Trophoblast cell (in vitro differentiated cells and primary cell): Measurements from ENCODE around the gene EDIL3.

Source experiments
- DNase-seq, 2 donors: peaks; one replicate each; pipeline ENCODE4 v3.0.0-alpha.2; 2016
- H2AFZ ChIP-seq: 2 replicates; pipeline ENCODE4 v1.6.1; 2013; ENCODE audit warnings: low read length, moderate library complexity, mild to moderate bottlenecking; ENCODE audit not compliant: insufficient read depth, poor library complexity
- H2AK5ac ChIP-seq: 2 replicates; pipeline ENCODE4 v1.6.1; 2013; ENCODE audit warnings: mild to moderate bottlenecking, low read length
- H2BK120ac ChIP-seq: 2 replicates; pipeline ENCODE4 v1.6.1; 2013; ENCODE audit warnings: low read length, mild to moderate bottlenecking, moderate library complexity; ENCODE audit not compliant: insufficient read depth, poor library complexity
- H2BK12ac ChIP-seq: 2 replicates; pipeline ENCODE4 v1.6.1; 2013; ENCODE audit warnings: mild to moderate bottlenecking, low read length, moderate library complexity
- H2BK5ac ChIP-seq: 2 replicates; pipeline ENCODE4 v1.6.1; 2013; ENCODE audit warnings: low read length, low read depth, moderate library complexity, mild to moderate bottlenecking; ENCODE audit not compliant: poor library complexity
- H3K14ac ChIP-seq: 2 replicates; pipeline ENCODE4 v1.6.1; 2013; ENCODE audit warnings: mild to moderate bottlenecking, low read length
- H3K18ac ChIP-seq: 2 replicates; pipeline ENCODE4 v1.6.1; 2013; ENCODE audit warnings: mild to moderate bottlenecking, low read length
- H3K23ac ChIP-seq: 2 replicates; pipeline ENCODE4 v1.6.1; 2013; ENCODE audit warnings: low read length
- H3K27ac ChIP-seq: 2 replicates; pipeline ENCODE4 v1.5.1; 2013; ENCODE audit warnings: low read depth, mild to moderate bottlenecking, inconsistent platforms, low read length, moderate library complexity
- H3K27me3 ChIP-seq: 2 replicates; pipeline ENCODE4 v1.6.1; 2013; ENCODE audit warnings: inconsistent platforms, mild to moderate bottlenecking, low read length, moderate library complexity; ENCODE audit not compliant: insufficient read depth
- H3K36me3 ChIP-seq, 2 experiments: 1 replicate in 1 of 2; 2 replicates in 1 of 2; pipeline ENCODE4 v1.6.1; 2013; ENCODE audit warnings: low read length in 2 of 2, mild to moderate bottlenecking in 2 of 2, moderate library complexity in 1 of 2; ENCODE audit not compliant: insufficient read depth in 2 of 2, control insufficient read depth in 1 of 2
- H3K4ac ChIP-seq: 2 replicates; pipeline ENCODE4 v1.6.1; 2013; ENCODE audit warnings: low read depth, mild to moderate bottlenecking, low read length, moderate library complexity
- H3K4me1 ChIP-seq, 2 experiments: 1 replicate in 1 of 2; 2 replicates in 1 of 2; pipeline ENCODE4 v1.6.1; 2013; ENCODE audit warnings: low read length in 2 of 2, mild to moderate bottlenecking in 2 of 2, moderate library complexity in 1 of 2; ENCODE audit not compliant: insufficient read depth in 2 of 2, control insufficient read depth in 1 of 2
- H3K4me2 ChIP-seq: 2 replicates; pipeline ENCODE4 v1.6.1; 2013; ENCODE audit warnings: inconsistent platforms, mild to moderate bottlenecking, low read length, moderate library complexity
- H3K4me3 ChIP-seq: 2 replicates; pipeline ENCODE4 v1.5.1; 2013; ENCODE audit warnings: mild to moderate bottlenecking, low read depth, low read length, inconsistent platforms
- H3K79me1 ChIP-seq: one replicate; pipeline ENCODE4 v1.6.1; 2013; ENCODE audit warnings: low read length
- H3K79me2 ChIP-seq: 2 replicates; pipeline ENCODE4 v1.6.1; 2013; ENCODE audit warnings: low read length, mild to moderate bottlenecking; ENCODE audit not compliant: control insufficient read depth, insufficient read depth, poor library complexity
- H3K9ac ChIP-seq: 2 replicates; pipeline ENCODE4 v1.6.1; 2013; ENCODE audit warnings: mild to moderate bottlenecking, low read length
- H3K9me3 ChIP-seq: 2 replicates; pipeline ENCODE4 v1.6.1; 2013; ENCODE audit warnings: low read depth, mild to moderate bottlenecking, control low read depth, inconsistent platforms, low read length; ENCODE audit not compliant: insufficient read depth
- H4K12ac ChIP-seq: 2 replicates; pipeline ENCODE4 v1.6.1; 2013; ENCODE audit warnings: low read depth, mild to moderate bottlenecking, low read length, moderate library complexity
- H4K8ac ChIP-seq: 2 replicates; pipeline ENCODE4 v1.6.1; 2013; ENCODE audit warnings: low read depth, mild to moderate bottlenecking, low read length, moderate library complexity
- H4K91ac ChIP-seq: one replicate; pipeline ENCODE4 v1.6.1; 2013; ENCODE audit warnings: low read depth, mild to moderate bottlenecking, low read length, moderate library complexity
- WGBS: extraction: QIAGEN DNeasy Blood & Tissue Kit; methylation state at CpG from one replicate; pipeline ENCODE4 v1.1.7; 2013; ENCODE audit warnings: missing lambda C conversion rate; ENCODE audit not compliant: insufficient read length, insufficient coverage; ENCODE audit errors: extremely low coverage; 5-methylcytosine and 5-hydroxymethylcytosine counted together

The EDIL3 gene

GRCh38 chr5:83957188-83957587 is 427.5 kb downstream of the EDIL3 start:
- Histone ChIP-seq H3K23ac (no peak overlapping the region), H3K4me1 (no peaks in the 10 kb centered on the region), H3K79me2 (no peaks in the 10 kb centered on the region), H3K4me2 (no peak overlapping the region), H2BK12ac (no peak overlapping the region), H3K4me3 (no peak overlapping the region), H3K36me3 (no peaks in the 10 kb centered on the region), H3K27ac (no peak overlapping the region), H3K4ac (no peak overlapping the region), H3K9ac (no peak overlapping the region), H2BK5ac (no peak overlapping the region), H3K18ac (no peak overlapping the region), H3K27me3 (no peaks in the 10 kb centered on the region), H4K8ac (no peak overlapping the region), H3K79me1 (no peaks in the 10 kb centered on the region), H4K12ac (no peak overlapping the region), H2AK5ac (no peak overlapping the region), H3K14ac (no peak overlapping the region), H4K91ac (no peak overlapping the region), H2AFZ (no peak overlapping the region), H3K9me3 (no peaks in the 10 kb centered on the region), H2BK120ac (no peak overlapping the region)
- no CpG with 5 or more reads among the region's 1 CpG for WGBS
- no peak for DNase-seq

- no peak overlapping the region for H2AFZ ChIP-seq
- H2BK12ac ChIP-seq = no peak overlapping the region
- H3K14ac ChIP-seq = no peak overlapping the region
- no peaks in the 10 kb centered on the region for H3K79me2 ChIP-seq
- H2BK5ac ChIP-seq = no peak overlapping the region
- no peaks in the 10 kb centered on the region for H3K27me3 ChIP-seq
- H3K4me3 ChIP-seq = no peak overlapping the region
- no peak overlapping the region for H3K4ac ChIP-seq
- H3K4me2 ChIP-seq = no peak overlapping the region
- no peak overlapping the region for H2AK5ac ChIP-seq
- no peak for DNase-seq
- no peak overlapping the region for H3K18ac ChIP-seq
- H3K27ac ChIP-seq = no peak overlapping the region
- no peak overlapping the region for H2BK120ac ChIP-seq
- H4K91ac ChIP-seq = no peak overlapping the region
- H3K36me3 ChIP-seq = no peaks in the 10 kb centered on the region
- H3K23ac ChIP-seq = no peak overlapping the region
- no peak overlapping the region for H4K12ac ChIP-seq
- H3K79me1 ChIP-seq = no peaks in the 10 kb centered on the region
- H4K8ac ChIP-seq = no peak overlapping the region
- H3K9ac ChIP-seq = no peak overlapping the region
- H3K4me1 ChIP-seq = no peaks in the 10 kb centered on the region
- no peaks in the 10 kb centered on the region for H3K9me3 ChIP-seq
Observed at GRCh38 chr5:83956386-83956785, 428.3 kb downstream of the EDIL3 start.

- Histone ChIP-seq H2AK5ac (no peak overlapping the region), H3K4me2 (no peak overlapping the region), H3K4ac (no peak overlapping the region), H3K79me2 (no peaks in the 10 kb centered on the region), H4K12ac (no peak overlapping the region), H3K79me1 (no peaks in the 10 kb centered on the region), H3K27me3 (no peaks in the 10 kb centered on the region), H3K9ac (no peak overlapping the region), H3K4me3 (no peak overlapping the region), H2AFZ (no peak overlapping the region), H3K36me3 (no peaks in the 10 kb centered on the region), H4K91ac (no peak overlapping the region), H2BK5ac (no peak overlapping the region), H3K23ac (no peak overlapping the region), H2BK12ac (no peak overlapping the region), H3K9me3 (no peaks in the 10 kb centered on the region), H3K14ac (no peak overlapping the region), H2BK120ac (no peak overlapping the region), H4K8ac (no peak overlapping the region), H3K4me1 (no peaks in the 10 kb centered on the region), H3K18ac (no peak overlapping the region), H3K27ac (no peak overlapping the region)
- no CpG with 5 or more reads among the region's 1 CpG for WGBS
- DNase-seq = no peak
Observed at GRCh38 chr5:83955916-83956315, 428.8 kb downstream of the EDIL3 start.

GRCh38 chr5:83947763-83948162 is 436.9 kb downstream of the EDIL3 start:
- no peaks in the 10 kb centered on the region for H3K79me1 ChIP-seq
- no peaks in the 10 kb centered on the region for H3K79me2 ChIP-seq
- H4K8ac ChIP-seq = no peak overlapping the region
- no peak overlapping the region for H3K27ac ChIP-seq
- no peak overlapping the region for H2BK5ac ChIP-seq
- no peaks in the 10 kb centered on the region for H3K4me1 ChIP-seq
- no peak overlapping the region for H3K4me3 ChIP-seq
- no peak overlapping the region for H2AK5ac ChIP-seq
- no peak for DNase-seq
- WGBS = no CpG with 5 or more reads among the region's 3 CpGs
- H2AFZ ChIP-seq = no peak overlapping the region
- H2BK120ac ChIP-seq = no peak overlapping the region
- H4K12ac ChIP-seq = no peak overlapping the region
- no peaks in the 10 kb centered on the region for H3K9me3 ChIP-seq
- H4K91ac ChIP-seq = no peak overlapping the region
- no peaks in the 10 kb centered on the region for H3K36me3 ChIP-seq
- H3K4me2 ChIP-seq = no peak overlapping the region
- no peak overlapping the region for H3K18ac ChIP-seq
- H3K27me3 ChIP-seq = no peaks in the 10 kb centered on the region
- H3K14ac ChIP-seq = no peak overlapping the region
- no peak overlapping the region for H3K9ac ChIP-seq
- H3K23ac ChIP-seq = no peak overlapping the region
- H2BK12ac ChIP-seq = no peak overlapping the region
- H3K4ac ChIP-seq = no peak overlapping the region
